Erythroblast (primary cell): ENCODE data around the gene VWA3B.

Source experiments
- GATA1 ChIP-seq: IDR thresholded peaks from 2 replicates; pipeline ENCODE4 v1.6.1; 2011; ENCODE audit warnings: low read depth, mild to moderate bottlenecking, control low read depth, low read length, moderate library complexity
- POLR2A ChIP-seq: IDR thresholded peaks from 2 replicates; pipeline ENCODE4 v1.6.1; 2011; ENCODE audit warnings: mild to moderate bottlenecking, low read length

DNA sequence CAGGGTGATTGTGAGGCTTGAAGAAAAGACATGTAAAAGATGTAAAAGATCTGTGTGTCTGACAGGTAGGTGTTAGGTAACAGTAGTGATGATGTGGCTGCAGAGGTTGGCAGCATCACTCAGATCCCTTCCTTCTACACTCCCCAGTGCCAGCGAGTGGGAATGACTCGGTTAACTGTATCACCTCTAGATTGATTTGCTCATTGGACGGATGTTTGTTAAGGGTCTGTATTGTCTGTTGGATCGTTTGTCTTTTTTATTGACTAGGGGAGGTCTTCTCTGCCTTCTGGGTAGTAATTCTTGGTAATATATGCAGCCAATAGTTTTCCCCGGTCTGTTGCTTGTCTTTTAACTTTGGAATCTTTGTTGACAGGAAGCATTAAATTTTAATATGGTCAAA, 214.5 kb downstream of the VWA3B start:
- TF ChIP-seq POLR2A (no peak), GATA1 (no peak)
